Natural killer cell (primary cell): ENCODE results near the gene ZDHHC14. TPM values are rescaled to one million over a fixed set of nuclear protein-coding genes. Genes with fewer than 3 reads are reported as not detected.

Experiments
- ATAC-seq, 3 donors: fragments of 150-1000 bp in 2 of 3; fragments of 200-7000 bp in 1 of 3; cut with Tn5 transposase; 1 replicate in 1 of 3; 2 replicates in 2 of 3; pipeline ENCODE4 v1.10.0; 2021; ENCODE audit warnings: mild to moderate bottlenecking in 2 of 3, moderate library complexity in 2 of 3
- DNase-seq, 2 donors: peaks; one replicate each; pipeline versions ENCODE4 v3.0.0 to v3.0.0-alpha.2; 2013 to 2021; ENCODE audit warnings: mixed read lengths in 1 of 2
- H3K27ac ChIP-seq: one replicate; pipeline ENCODE4 v1.5.1; 2013; ENCODE audit warnings: mild to moderate bottlenecking, low read length
- H3K27me3 ChIP-seq: one replicate; pipeline ENCODE4 v1.6.1; 2013; ENCODE audit warnings: low read length; ENCODE audit not compliant: control insufficient read depth, insufficient read depth
- H3K36me3 ChIP-seq: one replicate; pipeline ENCODE4 v1.6.1; 2013; ENCODE audit warnings: low read length; ENCODE audit not compliant: control insufficient read depth, insufficient read depth
- H3K4me1 ChIP-seq: one replicate; pipeline ENCODE4 v1.6.1; 2013; ENCODE audit warnings: low read length; ENCODE audit not compliant: control insufficient read depth, insufficient read depth
- H3K4me3 ChIP-seq: one replicate; pipeline ENCODE4 v1.5.1; 2013; ENCODE audit warnings: low read length
- H3K9me3 ChIP-seq: one replicate; pipeline ENCODE4 v1.6.1; 2013; ENCODE audit warnings: low read length; ENCODE audit not compliant: control insufficient read depth, insufficient read depth
- H3K27ac Mint-ChIP-seq, 2 donors: one replicate each; pipeline ENCODE4 v1.8.0; 2022; ENCODE audit warnings: mild to moderate bottlenecking in 2 of 2, mixed read lengths in 2 of 2, moderate library complexity in 1 of 2
- H3K27me3 Mint-ChIP-seq, 2 donors: one replicate each; pipeline ENCODE4 v1.8.0; 2022; ENCODE audit warnings: low read depth in 2 of 2, mixed read lengths in 2 of 2
- H3K36me3 Mint-ChIP-seq: one replicate; pipeline ENCODE4 v1.8.0; 2022; ENCODE audit warnings: mixed read lengths
- H3K4me1 Mint-ChIP-seq, 2 donors: one replicate each; pipeline ENCODE4 v1.8.0; 2022; ENCODE audit warnings: mixed read lengths in 2 of 2
- H3K4me3 Mint-ChIP-seq: one replicate; pipeline ENCODE4 v1.8.0; 2022; ENCODE audit warnings: mild to moderate bottlenecking, moderate library complexity, mixed read lengths
- H3K9me3 Mint-ChIP-seq, 2 donors: one replicate each; pipeline ENCODE4 v1.8.0; 2022; ENCODE audit warnings: mixed read lengths in 2 of 2
- WGBS: methylation state at CpG from one replicate; pipeline ENCODE4 v1.1.7; 2013; ENCODE audit warnings: missing lambda C conversion rate; ENCODE audit not compliant: insufficient coverage; 5-methylcytosine and 5-hydroxymethylcytosine counted together
- intact Hi-C: fragments of 100-400 bp; cut with micrococcal nuclease; formaldehyde crosslinking; loops from one replicate; pipeline ENCODE4 v1.14.2; 2022
- total RNA-seq, 4 donors: library from RNA; stranded (reverse); fragments of 120-200 nt in 1 of 4; gene quantifications; one replicate each; pipeline versions ENCODE4 v1.2.3 to v1.2.4, GENCODE V29; 2013 to 2022
- TF ChIP-seq, protein P1 (sequence below): fragments of 200-600 bp; IDR thresholded peaks from one replicate; pipeline ENCODE4 v1.8.0; 2022; ENCODE audit warnings: antibody characterized with exemption

The ZDHHC14 gene
- total RNA-seq, 3 donors from 2014 or later (not counting 1 experiment from before 2014, with no cell fraction given) = 6.7 to 11.3 (median 10.6) TPM

DNA sequence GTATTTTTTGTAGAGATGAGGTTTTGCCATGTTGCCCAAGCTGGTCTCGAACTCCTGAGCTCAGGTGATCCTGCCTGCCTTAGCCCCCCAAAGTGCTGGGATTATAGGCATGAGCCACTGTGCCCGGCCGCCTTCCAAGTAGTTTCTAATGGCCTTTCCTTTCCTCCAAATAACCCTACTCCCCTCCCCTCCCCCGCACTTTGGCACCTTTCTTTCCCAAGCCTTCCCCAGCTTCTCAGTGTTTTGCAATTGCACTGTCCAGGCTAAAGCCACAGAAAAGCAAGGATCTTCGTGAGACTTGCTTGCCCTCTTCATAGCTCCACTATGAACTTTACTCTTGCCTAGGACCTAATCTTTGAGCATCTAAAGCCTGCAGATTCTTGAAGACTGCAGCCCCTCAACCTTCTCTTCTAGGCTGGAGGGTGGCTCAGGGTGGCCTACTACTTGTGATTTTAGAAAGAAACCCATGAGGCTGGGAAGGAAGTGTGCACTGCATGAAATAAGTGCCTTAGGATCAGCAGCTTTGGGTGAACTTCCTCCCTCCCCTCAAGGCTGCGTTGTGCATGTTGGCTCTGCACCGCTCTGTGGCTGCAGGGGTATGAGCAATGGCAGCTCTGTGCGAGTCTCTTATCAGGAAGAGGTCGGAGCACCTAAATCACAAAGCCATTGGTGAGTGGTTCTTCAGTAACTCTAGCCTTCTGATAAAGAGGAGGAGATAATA is 289.6 kb downstream of the ZDHHC14 start:
- TF ChIP-seq, protein P1, sequence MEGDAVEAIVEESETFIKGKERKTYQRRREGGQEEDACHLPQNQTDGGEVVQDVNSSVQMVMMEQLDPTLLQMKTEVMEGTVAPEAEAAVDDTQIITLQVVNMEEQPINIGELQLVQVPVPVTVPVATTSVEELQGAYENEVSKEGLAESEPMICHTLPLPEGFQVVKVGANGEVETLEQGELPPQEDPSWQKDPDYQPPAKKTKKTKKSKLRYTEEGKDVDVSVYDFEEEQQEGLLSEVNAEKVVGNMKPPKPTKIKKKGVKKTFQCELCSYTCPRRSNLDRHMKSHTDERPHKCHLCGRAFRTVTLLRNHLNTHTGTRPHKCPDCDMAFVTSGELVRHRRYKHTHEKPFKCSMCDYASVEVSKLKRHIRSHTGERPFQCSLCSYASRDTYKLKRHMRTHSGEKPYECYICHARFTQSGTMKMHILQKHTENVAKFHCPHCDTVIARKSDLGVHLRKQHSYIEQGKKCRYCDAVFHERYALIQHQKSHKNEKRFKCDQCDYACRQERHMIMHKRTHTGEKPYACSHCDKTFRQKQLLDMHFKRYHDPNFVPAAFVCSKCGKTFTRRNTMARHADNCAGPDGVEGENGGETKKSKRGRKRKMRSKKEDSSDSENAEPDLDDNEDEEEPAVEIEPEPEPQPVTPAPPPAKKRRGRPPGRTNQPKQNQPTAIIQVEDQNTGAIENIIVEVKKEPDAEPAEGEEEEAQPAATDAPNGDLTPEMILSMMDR = no peak
- H3K27ac ChIP-seq = no peak overlapping the region
- ATAC-seq = no peak

DNA sequence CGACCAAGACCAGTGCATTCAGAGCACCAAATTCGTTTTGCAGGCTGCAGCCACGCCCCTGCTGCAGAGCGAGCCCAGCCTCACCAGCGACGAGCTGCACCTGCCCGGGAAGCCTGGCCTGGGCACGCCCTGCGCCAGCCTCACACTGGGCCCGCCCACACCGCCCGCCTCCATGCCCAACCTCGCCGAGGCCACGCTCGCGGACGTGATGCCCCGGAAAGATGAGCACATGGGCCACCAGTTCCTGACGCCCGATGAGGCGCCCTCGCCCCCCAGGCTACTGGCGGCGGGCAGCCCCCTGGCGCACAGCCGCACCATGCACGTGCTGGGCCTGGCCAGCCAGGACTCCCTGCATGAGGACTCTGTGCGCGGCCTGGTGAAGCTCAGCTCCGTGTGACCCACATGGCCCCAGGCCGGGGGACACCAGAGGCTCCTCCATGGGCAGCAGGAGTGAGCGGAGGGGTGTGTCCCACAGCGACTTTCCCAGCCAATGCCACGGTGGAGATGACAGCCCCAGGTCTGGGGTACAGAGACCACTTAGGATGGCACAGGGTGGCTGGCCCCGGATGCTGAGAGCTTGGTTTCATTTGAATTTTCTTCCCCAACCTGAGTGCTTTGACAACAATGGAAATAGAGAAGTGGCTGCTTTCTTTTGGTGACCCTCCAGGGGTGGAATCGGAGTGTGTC is 291.9 kb downstream of the ZDHHC14 start:
- H3K4me3 ChIP-seq = no peak overlapping the region
- no peaks in the 10 kb centered on the region for H3K36me3 Mint-ChIP-seq
- H3K27ac ChIP-seq = no peak overlapping the region
- no peaks in the 10 kb centered on the region for H3K27me3 ChIP-seq
- peak in 1 of 3 donors; percentile 18 for ATAC-seq
- H3K27ac Mint-ChIP-seq = no peak overlapping the region
- H3K4me1 Mint-ChIP-seq = peaks cover 0 to 7% of the 10 kb centered on the region in 2 donors
- WGBS = 96% methylated on average over 37 of the region's 37 CpGs
- no peaks in the 10 kb centered on the region for H3K36me3 ChIP-seq
- H3K4me1 ChIP-seq = peaks cover 3% of the 10 kb centered on the region
- no peaks in the 10 kb centered on the region for H3K9me3 Mint-ChIP-seq
- no peaks in the 10 kb centered on the region for H3K27me3 Mint-ChIP-seq
- intact Hi-C loops = no loop called here
- no peaks in the 10 kb centered on the region for H3K9me3 ChIP-seq
- DNase-seq = no peak
- no peak overlapping the region for H3K4me3 Mint-ChIP-seq
- TF ChIP-seq, protein P1 = no peak

More for the DNA sequence above, 289.6 kb downstream of the ZDHHC14 start:
- H3K9me3 ChIP-seq = no peaks in the 10 kb centered on the region
- peaks cover 3% of the 10 kb centered on the region for H3K4me1 ChIP-seq
- Mint-ChIP-seq H3K4me1 (peaks cover 6 to 13% of the 10 kb centered on the region in 2 donors), H3K36me3 (no peaks in the 10 kb centered on the region), H3K27ac (no peak overlapping the region), H3K9me3 (no peaks in the 10 kb centered on the region), H3K27me3 (peaks cover 0 to 4% of the 10 kb centered on the region in 2 donors), H3K4me3 (no peak overlapping the region)
- intact Hi-C loops = no loop called here
- no peak overlapping the region for H3K4me3 ChIP-seq
- H3K27me3 ChIP-seq = no peaks in the 10 kb centered on the region
- no peaks in the 10 kb centered on the region for H3K36me3 ChIP-seq
- 70% methylated on average over 9 of the region's 9 CpGs for WGBS
- peak in 1 of 2 donors; percentile 15 for DNase-seq

DNA sequence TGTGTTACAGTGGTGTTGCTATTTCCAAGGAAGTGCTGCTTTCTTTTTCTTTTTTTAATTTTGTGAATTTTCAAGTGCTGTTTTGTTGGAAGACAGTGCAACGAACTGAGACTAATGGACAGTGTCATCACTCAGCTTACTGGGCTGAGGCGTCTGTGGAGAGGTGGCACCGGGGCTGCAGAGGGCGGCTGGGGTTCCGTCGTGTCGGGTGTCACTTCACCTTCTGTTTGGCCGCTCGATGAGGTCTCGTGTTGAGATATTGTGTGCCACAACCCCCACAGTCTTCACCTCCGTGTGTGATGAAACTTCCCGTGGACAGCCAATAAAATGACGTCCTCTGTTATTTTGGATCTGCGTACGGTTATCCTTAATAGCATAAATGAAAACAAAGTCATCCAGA is 292.6 kb downstream of the ZDHHC14 start:
- no peaks in the 10 kb centered on the region for H3K27me3 Mint-ChIP-seq
- H3K4me1 ChIP-seq = peaks cover 3% of the 10 kb centered on the region
- no peak overlapping the region for H3K27ac Mint-ChIP-seq
- no peaks in the 10 kb centered on the region for H3K36me3 ChIP-seq
- peaks cover 0 to 7% of the 10 kb centered on the region in 2 donors for H3K4me1 Mint-ChIP-seq
- intact Hi-C loops = no loop called here
- no peaks in the 10 kb centered on the region for H3K9me3 Mint-ChIP-seq
- WGBS = 96% methylated on average over 15 of the region's 15 CpGs
- ATAC-seq (no peak), DNase-seq (no peak)
- no peak overlapping the region for H3K4me3 Mint-ChIP-seq
- no peaks in the 10 kb centered on the region for H3K9me3 ChIP-seq
- H3K36me3 Mint-ChIP-seq = no peaks in the 10 kb centered on the region
- H3K27ac ChIP-seq = no peak overlapping the region
- TF ChIP-seq, protein P1 = no peak
- no peaks in the 10 kb centered on the region for H3K27me3 ChIP-seq
- no peak overlapping the region for H3K4me3 ChIP-seq
